A673 (cell line): ENCODE results near the gene UNG. TPM values are rescaled to one million over a fixed set of nuclear protein-coding genes. Genes with fewer than 3 reads are reported as not detected.

Experiments
- BruUV-seq: library from RNA; stranded (reverse); fragments of 400-500 nt; replicated peaks from 2 replicates; lab custom pipeline; 2021; lab: Mats Ljungman, UMichigan
- CTCF ChIA-PET: fragments of 300-600 bp; sonication (Branson Sonifier 250); formaldehyde crosslinking; loops from one replicate; lab custom pipeline; 2022; ENCODE audit warnings: antibody characterized with exemption; lab: Charles Lee
- POLR2A ChIA-PET: fragments of 300-600 bp; sonication (Branson Sonifier 250); formaldehyde crosslinking; loops from one replicate; lab custom pipeline; 2022; ENCODE audit warnings: antibody characterized with exemption; ENCODE audit not compliant: low non-redundant PET; lab: Charles Lee
- DNase-seq: peaks from one replicate; pipeline ENCODE4 v3.0.0-alpha.2; 2015; ENCODE audit warnings: low spot score
- H3K27ac ChIP-seq: fragments of 200-600 bp; sonication (generic); 2 replicates; pipeline ENCODE4 v1.5.1; 2016; ENCODE audit warnings: mixed run types, low read depth, mild to moderate bottlenecking, mixed read lengths, antibody characterized with exemption, low read length; ENCODE audit not compliant: poor library complexity, severe bottlenecking
- H3K27me3 ChIP-seq: fragments of 200-600 bp; sonication (generic); replicated peaks from 2 replicates; pipeline ENCODE4 v1.6.1; 2017; ENCODE audit warnings: mixed run types, low read depth, mild to moderate bottlenecking, mixed read lengths, antibody characterized with exemption, low read length; ENCODE audit not compliant: insufficient read depth, poor library complexity
- H3K36me3 ChIP-seq: fragments of 200-600 bp; sonication (generic); 2 replicates; pipeline ENCODE4 v1.6.1; 2016; ENCODE audit warnings: mixed run types, mild to moderate bottlenecking, mixed read lengths, antibody characterized with exemption, low read length; ENCODE audit not compliant: insufficient read depth, poor library complexity, severe bottlenecking
- H3K4me1 ChIP-seq: fragments of 200-600 bp; sonication (generic); 2 replicates; pipeline ENCODE4 v1.6.1; 2017; ENCODE audit warnings: mixed run types, mild to moderate bottlenecking, mixed read lengths, antibody characterized with exemption, low read length; ENCODE audit not compliant: insufficient read depth, poor library complexity, severe bottlenecking
- H3K4me3 ChIP-seq: fragments of 200-600 bp; sonication (generic); 2 replicates; pipeline ENCODE4 v1.5.1; 2016; ENCODE audit warnings: low read depth, mixed run types, mild to moderate bottlenecking, mixed read lengths, low read length; ENCODE audit not compliant: poor library complexity, severe bottlenecking
- H3K9me3 ChIP-seq: fragments of 200-600 bp; sonication (generic); 2 replicates; pipeline ENCODE4 v1.6.1; 2016; ENCODE audit warnings: mixed run types, low read depth, mild to moderate bottlenecking, mixed read lengths, antibody characterized with exemption, low read length; ENCODE audit not compliant: poor library complexity, severe bottlenecking
- CTCF ChIP-seq: fragments of 300-800, 200-600 bp; sonication (generic); conservative IDR thresholded peaks from 2 replicates; pipeline ENCODE4 v1.5.1; 2017; ENCODE audit warnings: low read depth, mild to moderate bottlenecking, antibody characterized with exemption, low read length, moderate library complexity, mixed read lengths
- EZH2 ChIP-seq: fragments of 200-600 bp; sonication (generic); IDR thresholded peaks from 2 replicates; pipeline ENCODE4 v1.6.1; 2017; ENCODE audit warnings: borderline replicate concordance, low read depth, mild to moderate bottlenecking, mixed read lengths, antibody characterized with exemption, low read length; ENCODE audit not compliant: poor library complexity, severe bottlenecking
- intact Hi-C: fragments of 100-400 bp; cut with micrococcal nuclease; formaldehyde crosslinking; loops from one replicate; pipeline ENCODE4 v1.10.0; 2022; ENCODE audit not compliant: unreplicated experiment
- total RNA-seq: library from RNA; stranded (reverse); gene quantifications from 2 replicates; pipeline ENCODE4 v1.2.3, GENCODE V29; 2021

UNG gene
- total RNA-seq, 1 experiment from 2014 or later, result 58.5 TPM

- Histone ChIP-seq H3K4me3 (no peak overlapping the region), H3K27me3 (no peaks in the 10 kb centered on the region), H3K27ac (no peak overlapping the region), H3K4me1 (no peaks in the 10 kb centered on the region), H3K36me3 (no peaks in the 10 kb centered on the region), H3K9me3 (no peaks in the 10 kb centered on the region)
- intact Hi-C loops, result no loop called here
- TF ChIP-seq CTCF (no peak), EZH2 (no peak)
- no TSS peak for BruUV-seq
- ChIA-PET CTCF (no interaction called here), POLR2A (no interaction called here)
- no peak for DNase-seq
Observed at GRCh38 chr12:109120557-109120956, 23.2 kb downstream of the UNG start.

GRCh38 chr12:109121346-109121880 is 24.0 kb downstream of the UNG start:
- no peak for DNase-seq
- Histone ChIP-seq H3K4me1 (no peaks in the 10 kb centered on the region), H3K4me3 (no peak overlapping the region), H3K27ac (no peak overlapping the region), H3K36me3 (no peaks in the 10 kb centered on the region), H3K9me3 (no peaks in the 10 kb centered on the region), H3K27me3 (no peaks in the 10 kb centered on the region)
- TF ChIP-seq CTCF, result no peak
- TF ChIP-seq EZH2, result no peak
- ChIA-PET CTCF (no interaction called here), POLR2A (no interaction called here)
- no TSS peak for BruUV-seq
- intact Hi-C loops, result no loop called here

- DNase-seq, result no peak
- BruUV-seq, result no TSS peak
- TF ChIP-seq EZH2 (no peak), CTCF (no peak)
Observed at GRCh38 chr12:109124878-109125648, 27.7 kb downstream of the UNG start.

More at GRCh38 chr12:109124878-109125648, 27.7 kb downstream of the UNG start:
- Histone ChIP-seq H3K9me3 (no peaks in the 10 kb centered on the region), H3K27me3 (no peaks in the 10 kb centered on the region), H3K4me3 (no peak overlapping the region), H3K36me3 (no peaks in the 10 kb centered on the region), H3K27ac (no peak overlapping the region), H3K4me1 (no peaks in the 10 kb centered on the region)
- intact Hi-C loops, result no loop called here
- CTCF ChIA-PET, result no interaction called here
- POLR2A ChIA-PET, result no interaction called here
